Fibroblast of villous mesenchyme (primary cell): Measurements from ENCODE around the gene DOCK4. TPM values are rescaled to one million over a fixed set of nuclear protein-coding genes. Genes with fewer than 3 reads are reported as not detected.

Source experiments
- DNase-seq: peaks from one replicate; pipeline ENCODE4 v3.0.0-alpha.2; 2010; ENCODE audit warnings: low read depth
- H3K4me3 ChIP-seq: 2 replicates; pipeline ENCODE4 v1.5.1; 2011; ENCODE audit warnings: low read depth, mild to moderate bottlenecking, low read length
- CTCF ChIP-seq: IDR thresholded peaks from 2 replicates; pipeline ENCODE4 v1.5.1; 2012; ENCODE audit warnings: low read depth, mild to moderate bottlenecking, low read length; ENCODE audit not compliant: insufficient read depth
- total RNA-seq: library from RNA; depleted of rRNA; stranded (reverse); fragments of >200 nt; gene quantifications from 2 replicates; pipeline ENCODE4 v1.2.3, GENCODE V29; 2012

Gene DOCK4
- total RNA-seq, 1 donor: 43.6 TPM

GRCh38 chr7:111853201-111853990, 352.8 kb downstream of the DOCK4 start:
- no peak for DNase-seq
- TF ChIP-seq CTCF: peak; percentile 14
- no peak overlapping the region for H3K4me3 ChIP-seq

- H3K4me3 ChIP-seq: no peak overlapping the region
- no peak for TF ChIP-seq CTCF
- DNase-seq: no peak
Observed at GRCh38 chr7:111852081-111852480, 354.1 kb downstream of the DOCK4 start.

- no peak for TF ChIP-seq CTCF
- H3K4me3 ChIP-seq: no peak overlapping the region
- no peak for DNase-seq
Observed at GRCh38 chr7:111846898-111847297, 359.3 kb downstream of the DOCK4 start.

GRCh38 chr7:111845853-111846252, 360.3 kb downstream of the DOCK4 start:
- DNase-seq: no peak
- H3K4me3 ChIP-seq: no peak overlapping the region
- TF ChIP-seq CTCF: no peak

GRCh38 chr7:111844904-111845671, 361.1 kb downstream of the DOCK4 start:
- TF ChIP-seq CTCF: no peak
- DNase-seq: no peak
- H3K4me3 ChIP-seq: no peak overlapping the region

GRCh38 chr7:111842491-111842890, 363.7 kb downstream of the DOCK4 start:
- DNase-seq: no peak
- H3K4me3 ChIP-seq: no peak overlapping the region
- no peak for TF ChIP-seq CTCF
